H1 (cell line): ENCODE measurements around the gene EPS8. TPM values are rescaled to one million over a fixed set of nuclear protein-coding genes. Genes with fewer than 3 reads are reported as not detected.

ENCODE experiments used
- CTCF ChIA-PET: fragments of 300-600 bp; sonication (Branson Sonifier 250); formaldehyde crosslinking; loops from one replicate; lab custom pipeline; 2021; ENCODE audit not compliant: partially characterized antibody; lab: Charles Lee
- POLR2A ChIA-PET: fragments of 300-600 bp; sonication (Branson Sonifier 250); formaldehyde crosslinking; loops from one replicate; lab custom pipeline; 2021; ENCODE audit warnings: inconsistent platforms; ENCODE audit not compliant: partially characterized antibody; lab: Charles Lee
- DNase-seq, 2 experiments: peaks; one replicate each; pipeline versions ENCODE4 v3.0.0 to v3.0.0-alpha.2; 2010 to 2022; ENCODE audit warnings: low spot score in 2 of 2, low read depth in 1 of 2, mixed read lengths in 1 of 2
- FAIRE-seq: peaks from 2 replicates; lab custom pipeline; 2011; peaks lifted over from hg19 to GRCh38; lab: Jason Lieb, UNC
- H2AFZ ChIP-seq: 2 replicates; pipeline ENCODE4 v1.8.1; 2012; ENCODE audit warnings: low read length, inconsistent platforms
- H2AK5ac ChIP-seq: 2 replicates; pipeline ENCODE4 v1.6.1; 2013; ENCODE audit warnings: low read depth, low read length
- H2BK120ac ChIP-seq: replicated peaks from 2 replicates; pipeline ENCODE3; 2013; ENCODE audit warnings: low read depth, low read length, inconsistent platforms
- H2BK12ac ChIP-seq: 2 replicates; pipeline ENCODE4 v1.6.1; 2013; ENCODE audit warnings: low read depth, low read length
- H2BK15ac ChIP-seq: 2 replicates; pipeline ENCODE4 v1.6.1; 2013; ENCODE audit warnings: low read length
- H2BK20ac ChIP-seq: 2 replicates; pipeline ENCODE4 v1.6.1; 2013; ENCODE audit warnings: low read length
- H2BK5ac ChIP-seq: 2 replicates; pipeline ENCODE4 v1.6.1; 2013; ENCODE audit warnings: low read depth, low read length
- H3K14ac ChIP-seq: 2 replicates; pipeline ENCODE4 v1.6.1; 2013; ENCODE audit warnings: inconsistent platforms; ENCODE audit not compliant: insufficient read length
- H3K18ac ChIP-seq: 2 replicates; pipeline ENCODE4 v1.6.1; 2013; ENCODE audit warnings: low read length; ENCODE audit errors: extremely low read depth
- H3K23ac ChIP-seq: 2 replicates; pipeline ENCODE4 v1.6.1; 2013; ENCODE audit warnings: inconsistent platforms; ENCODE audit not compliant: insufficient read length
- H3K23me2 ChIP-seq: 2 replicates; pipeline ENCODE4 v1.6.1; 2013; ENCODE audit warnings: low read depth, low read length
- H3K27ac ChIP-seq: 2 replicates; pipeline ENCODE4 v1.6.1; 2011; ENCODE audit warnings: low read depth, low read length, inconsistent platforms
- H3K27me3 ChIP-seq, 4 experiments: replicated peaks in 1 of 4; 1 replicate in 1 of 4; 2 replicates in 3 of 4; pipeline versions ENCODE4 v1.6.1 to v1.8.1; 2011 to 2013; ENCODE audit warnings: low read length in 3 of 4, mild to moderate bottlenecking in 3 of 4, inconsistent platforms in 2 of 4, mixed read lengths in 2 of 4, moderate library complexity in 1 of 4; ENCODE audit not compliant: control insufficient read depth in 3 of 4, insufficient read depth in 3 of 4; ENCODE audit errors: extremely low read depth in 1 of 4
- H3K36me3 ChIP-seq, 4 experiments: 2 replicates each; pipeline versions ENCODE4 v1.6.1 to v1.8.1; 2011 to 2013; ENCODE audit warnings: mild to moderate bottlenecking in 4 of 4, low read length in 3 of 4, moderate library complexity in 2 of 4, control low read depth in 1 of 4, inconsistent platforms in 1 of 4; ENCODE audit not compliant: insufficient read depth in 4 of 4, control insufficient read depth in 2 of 4
- H3K4ac ChIP-seq: replicated peaks from 2 replicates; pipeline ENCODE3; 2013; ENCODE audit warnings: low read length, low read depth, mixed read lengths, inconsistent platforms; ENCODE audit not compliant: insufficient read length
- H3K4me1 ChIP-seq, 4 experiments: replicated peaks in 1 of 4; 1 replicate in 1 of 4; 2 replicates in 3 of 4; pipeline versions ENCODE4 v1.6.1 to v1.8.1; 2011 to 2013; ENCODE audit warnings: low read length in 3 of 4, inconsistent platforms in 2 of 4, mixed read lengths in 1 of 4; ENCODE audit not compliant: insufficient read depth in 4 of 4, control insufficient read depth in 3 of 4
- H3K4me2 ChIP-seq, 2 experiments: 2 replicates each; pipeline versions ENCODE4 v1.6.1 to v1.8.1; 2011 to 2013; ENCODE audit warnings: low read depth in 2 of 2, low read length in 2 of 2, control low read depth in 1 of 2, inconsistent platforms in 1 of 2, mild to moderate bottlenecking in 1 of 2; ENCODE audit not compliant: insufficient read depth in 1 of 2
- H3K4me3 ChIP-seq, 4 experiments: fragments of 200-600, 300-600 bp in 1 of 4; sonication (generic), shearing (Covaris generic), sonication (Bioruptor Twin) in 1 of 4; 2 replicates each; pipeline versions ENCODE4 v1.5.1 to v1.8.1; 2011 to 2016; ENCODE audit warnings: low read length in 4 of 4, low read depth in 3 of 4, control low read depth in 2 of 4, inconsistent platforms in 2 of 4, mild to moderate bottlenecking in 2 of 4, mixed read lengths in 1 of 4, moderate library complexity in 1 of 4; ENCODE audit not compliant: insufficient read depth in 2 of 4; ENCODE audit errors: extremely low read depth in 1 of 4
- H3K56ac ChIP-seq: replicated peaks from 2 replicates; pipeline ENCODE3; 2013; ENCODE audit warnings: low read depth, mild to moderate bottlenecking, mixed read lengths, low read length, inconsistent platforms; ENCODE audit not compliant: insufficient read length
- H3K79me1 ChIP-seq: 2 replicates; pipeline ENCODE4 v1.6.1; 2013; ENCODE audit warnings: low read depth, low read length, control low read depth
- H3K79me2 ChIP-seq, 2 experiments: 2 replicates each; pipeline versions ENCODE4 v1.6.1 to v1.8.1; 2012 to 2013; ENCODE audit warnings: low read length in 2 of 2, mild to moderate bottlenecking in 2 of 2, inconsistent platforms in 1 of 2; ENCODE audit not compliant: insufficient read depth in 2 of 2, control insufficient read depth in 1 of 2
- H3K9ac ChIP-seq, 4 experiments: replicated peaks in 1 of 4; 1 replicate in 1 of 4; 2 replicates in 3 of 4; pipeline versions ENCODE4 v1.6.1 to v1.8.1; 2011 to 2013; ENCODE audit warnings: low read depth in 3 of 4, low read length in 3 of 4, control low read depth in 2 of 4, mild to moderate bottlenecking in 2 of 4, moderate library complexity in 2 of 4, inconsistent platforms in 1 of 4; ENCODE audit errors: extremely low read depth in 1 of 4
- H3K9me3 ChIP-seq, 2 experiments: 2 replicates each; pipeline versions ENCODE4 v1.6.1 to v1.8.1; 2012 to 2013; ENCODE audit warnings: mild to moderate bottlenecking in 2 of 2, moderate library complexity in 2 of 2, control low read depth in 1 of 2, inconsistent platforms in 1 of 2, low read depth in 1 of 2, low read length in 1 of 2, mixed read lengths in 1 of 2; ENCODE audit not compliant: insufficient read depth in 2 of 2
- H4K20me1 ChIP-seq, 2 experiments: replicated peaks in 1 of 2; 2 replicates each; pipeline versions ENCODE3 to v1.8.1; 2011 to 2013; ENCODE audit warnings: inconsistent platforms in 2 of 2, low read length in 2 of 2, mild to moderate bottlenecking in 1 of 2; ENCODE audit not compliant: insufficient read depth in 2 of 2, control insufficient read depth in 1 of 2
- H4K5ac ChIP-seq: 2 replicates; pipeline ENCODE4 v1.6.1; 2013; ENCODE audit warnings: low read length, low read depth, mixed read lengths, inconsistent platforms; ENCODE audit not compliant: insufficient read length
- H4K8ac ChIP-seq: 2 replicates; pipeline ENCODE4 v1.8.0; 2013; ENCODE audit warnings: mild to moderate bottlenecking, moderate library complexity, low read length, inconsistent platforms; ENCODE audit not compliant: insufficient read depth; ENCODE audit errors: extremely low read depth
- H4K91ac ChIP-seq: replicated peaks from 2 replicates; pipeline ENCODE3; 2013; ENCODE audit warnings: low read length, mixed read lengths, inconsistent platforms; ENCODE audit not compliant: insufficient read length
- ASH2L ChIP-seq: fragments of 200-600, 300-600 bp; sonication (generic); IDR thresholded peaks from one replicate; pipeline ENCODE4 v1.7.1; 2017; ENCODE audit warnings: low read length
- BRCA1 ChIP-seq: IDR thresholded peaks from 2 replicates; pipeline ENCODE4 v1.6.1; 2012; ENCODE audit warnings: low read depth, low read length, improper control_type of control experiment
- CTBP2 ChIP-seq: IDR thresholded peaks from 2 replicates; pipeline ENCODE4 v1.7.0; 2011; ENCODE audit warnings: borderline replicate concordance, mild to moderate bottlenecking, moderate library complexity, mixed read lengths, low read length; ENCODE audit not compliant: insufficient read depth, insufficient read length
- GABPA ChIP-seq: IDR thresholded peaks from 2 replicates; pipeline ENCODE4 v1.6.1; 2011; ENCODE audit warnings: mild to moderate bottlenecking, low read length, moderate library complexity, borderline replicate concordance; ENCODE audit not compliant: insufficient read depth
- HDAC2 ChIP-seq, 2 experiments: fragments of 300-600 bp in 1 of 2; sonication (generic) in 1 of 2; IDR thresholded peaks; 2 replicates each; pipeline ENCODE4 v1.6.1; 2011 to 2012; ENCODE audit warnings: low read depth in 2 of 2, low read length in 2 of 2, mild to moderate bottlenecking in 2 of 2, moderate library complexity in 2 of 2, borderline replicate concordance in 1 of 2, inconsistent platforms in 1 of 2
- HDAC6 ChIP-seq: IDR thresholded peaks from one replicate; pipeline ENCODE4 v1.7.1; 2012; ENCODE audit warnings: low read depth, mild to moderate bottlenecking, inconsistent platforms, low read length, moderate library complexity
- KDM5A ChIP-seq: fragments of 200-600 bp; IDR thresholded peaks from 2 replicates; pipeline ENCODE4 v1.7.1; 2012; ENCODE audit warnings: mild to moderate bottlenecking, low read length, inconsistent platforms, mixed read lengths
- PHF8 ChIP-seq: fragments of 200-600 bp; sonication (generic); conservative IDR thresholded peaks from 2 replicates; pipeline ENCODE4 v1.7.1; 2012; ENCODE audit warnings: low read depth, mild to moderate bottlenecking, inconsistent platforms, low read length, moderate library complexity
- POLR2A ChIP-seq, 2 experiments: IDR thresholded peaks; 1 replicate in 1 of 2; 2 replicates in 1 of 2; pipeline ENCODE4 v1.6.1; 2011; ENCODE audit warnings: low read depth in 2 of 2, low read length in 2 of 2, mild to moderate bottlenecking in 2 of 2; ENCODE audit errors: control extremely low read depth in 1 of 2
- WGBS, 2 experiments: shearing (Covaris generic) in 1 of 2; methylation state at CpG; one replicate each; pipeline versions ENCODE4 v1.1.6 to v1.1.7; 2013 to 2015; ENCODE audit warnings: low lambda C conversion rate in 2 of 2, mixed read lengths in 2 of 2, inconsistent platforms in 1 of 2, low coverage in 1 of 2, missing lambda C conversion rate in 1 of 2; ENCODE audit not compliant: insufficient replicate concordance in 2 of 2, insufficient coverage in 1 of 2, insufficient read length in 1 of 2; ENCODE audit errors: extremely low coverage in 1 of 2, missing lambda C conversion rate in 1 of 2; 5-methylcytosine and 5-hydroxymethylcytosine counted together
- polyA plus RNA-seq, 7 experiments: library from polyadenylated mRNA; depleted of rRNA in 3 of 7; stranded (reverse) in 5 of 7; unstranded in 2 of 7; fragments of >200 nt in 5 of 7; fragments of 200-250 nt in 2 of 7; gene quantifications; 1 replicate in 5 of 7; 2 replicates in 1 of 7; 4 replicates in 1 of 7; pipeline versions ENCODE4 v1.2.1 to v1.2.3, GENCODE V29; 2011 to 2013; ENCODE audit warnings: missing spikeins in 2 of 7, mixed read lengths in 2 of 7
- total RNA-seq: library from RNA; stranded (reverse); fragmentation: NEBNext Ultra II Directional; extraction: Animal tissue kit (Norgen Biotek cat#: 25700); gene quantifications from 2 replicates; pipeline ENCODE4 v1.2.1, GENCODE V29; 2021
- TF ChIP-seq, protein P1 (sequence below): IDR thresholded peaks from 2 replicates; pipeline ENCODE4 v1.6.1; 2011; ENCODE audit warnings: low read depth, mild to moderate bottlenecking, low read length; ENCODE audit not compliant: insufficient read depth
- TF ChIP-seq, protein P2 (sequence below): IDR thresholded peaks from 2 replicates; pipeline ENCODE4 v1.6.1; 2011; ENCODE audit warnings: low read length, improper control_type of control experiment

The EPS8 gene
- total and polyA plus RNA-seq, 2 of the 8 experiments (the other 6 are each of a cell fraction or from before 2014, with no cell fraction given): 3.0 to 4.6 TPM

DNA sequence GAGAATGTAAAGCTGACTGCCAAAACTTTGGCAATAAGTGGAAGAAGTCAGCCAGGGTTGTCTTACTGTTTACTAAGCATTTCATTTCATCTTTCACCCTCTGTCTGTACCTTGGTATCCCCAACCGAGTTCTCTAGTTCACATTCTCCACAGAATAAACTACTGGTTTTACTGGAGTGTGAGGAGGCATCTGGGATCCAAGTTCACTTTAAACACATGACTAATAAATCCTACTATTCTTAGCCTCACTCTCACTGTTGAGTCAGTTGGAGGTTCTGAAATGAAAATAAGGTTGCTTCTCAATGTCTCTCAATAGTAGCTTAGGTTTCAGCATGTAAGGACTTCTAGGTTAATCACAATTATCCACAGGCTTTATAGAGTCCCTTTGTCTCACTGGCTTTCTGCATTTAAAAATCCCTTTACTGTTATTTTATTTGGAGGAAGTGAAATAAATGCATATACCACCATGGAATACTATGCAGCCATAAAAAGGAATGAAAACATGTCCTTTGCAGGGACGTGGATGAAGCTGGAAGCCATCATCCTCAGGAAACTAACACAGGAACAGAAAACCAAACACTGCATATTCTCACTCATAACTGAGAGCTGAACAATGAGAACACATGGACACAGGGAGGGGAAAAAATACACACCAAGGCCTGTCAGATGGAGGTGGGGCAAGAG is 95.8 kb downstream of the EPS8 start:
- Histone ChIP-seq H4K8ac (no peak overlapping the region), H4K20me1 (no peaks in the 10 kb centered on the region), H3K23me2 (no peaks in the 10 kb centered on the region), H2BK12ac (no peak overlapping the region), H3K14ac (no peak overlapping the region), H3K27me3 (no peaks in the 10 kb centered on the region), H4K5ac (no peak overlapping the region), H2BK20ac (no peak overlapping the region), H3K4me1 (peaks cover 0 to 6% (median 3%) of the 10 kb centered on the region in 4 experiments; a peak in 4 of 7 replicates), H3K36me3 (no peaks in the 10 kb centered on the region), H3K9ac (no peak overlapping the region), H3K79me1 (no peaks in the 10 kb centered on the region), H4K91ac (no peak overlapping the region), H3K4me2 (no peak overlapping the region), H3K27ac (no peak overlapping the region), H3K4me3 (no peak overlapping the region), H3K56ac (no peak overlapping the region), H3K4ac (no peak overlapping the region), H3K9me3 (no peaks in the 10 kb centered on the region), H2BK15ac (no peak overlapping the region), H3K23ac (no peak overlapping the region), H2AFZ (no peak overlapping the region), H2BK120ac (no peak overlapping the region), H2BK5ac (no peak overlapping the region), H3K18ac (no peak overlapping the region), H2AK5ac (no peak overlapping the region), H3K79me2 (no peaks in the 10 kb centered on the region)
- FAIRE-seq (no peak), DNase-seq (no peak)
- ChIA-PET CTCF (interaction anchor here (0.8 kb wide), 1 partner anchor 102 kb away, joined by 4 read pairs; no protein-coding TSS in a partner anchor), POLR2A (no interaction called here)
- WGBS, 2 experiments: 97% methylated on average over 2 of the region's 2 CpGs; no CpG with 5 or more reads in 1 of the 2 experiments
- TF ChIP-seq KDM5A (no peak), BRCA1 (no peak), HDAC6 (no peak), ASH2L (no peak), POLR2A (IDR thresholded peaks at IDR 0.05; ENCODE audit: control extremely low read depth in 1 of 2, low read depth in 2 of 2, low read length in 2 of 2) (no peak), HDAC2 (IDR thresholded peaks at IDR 0.05; ENCODE audit: borderline replicate concordance in 1 of 2, low read depth in 2 of 2, low read length in 2 of 2) (no peak), PHF8 (no peak), CTBP2 (no peak), GABPA (no peak)
- TF ChIP-seq, protein P1, sequence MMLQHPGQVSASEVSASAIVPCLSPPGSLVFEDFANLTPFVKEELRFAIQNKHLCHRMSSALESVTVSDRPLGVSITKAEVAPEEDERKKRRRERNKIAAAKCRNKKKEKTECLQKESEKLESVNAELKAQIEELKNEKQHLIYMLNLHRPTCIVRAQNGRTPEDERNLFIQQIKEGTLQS: no peak
- TF ChIP-seq, protein P2, sequence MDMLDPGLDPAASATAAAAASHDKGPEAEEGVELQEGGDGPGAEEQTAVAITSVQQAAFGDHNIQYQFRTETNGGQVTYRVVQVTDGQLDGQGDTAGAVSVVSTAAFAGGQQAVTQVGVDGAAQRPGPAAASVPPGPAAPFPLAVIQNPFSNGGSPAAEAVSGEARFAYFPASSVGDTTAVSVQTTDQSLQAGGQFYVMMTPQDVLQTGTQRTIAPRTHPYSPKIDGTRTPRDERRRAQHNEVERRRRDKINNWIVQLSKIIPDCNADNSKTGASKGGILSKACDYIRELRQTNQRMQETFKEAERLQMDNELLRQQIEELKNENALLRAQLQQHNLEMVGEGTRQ: no peak
